A549 (cell line): Measurements from ENCODE around the gene NKAIN2.

Experiments used
- CTCF ChIP-seq: fragments of >200 bp; sonication (Bioruptor Twin); formaldehyde crosslinking; IDR thresholded peaks from 3 replicates; pipeline ENCODE4 v1.5.1; 2016
- REST ChIP-seq: fragments of 200-600 bp; sonication (generic); IDR thresholded peaks from 2 replicates; pipeline ENCODE4 v1.6.1; 2016; ENCODE audit warnings: antibody characterized with exemption, mild to moderate bottlenecking, moderate library complexity
- RFX5 ChIP-seq: fragments of 450-650 bp; IDR thresholded peaks from 2 replicates; pipeline ENCODE4 v1.7.1; 2014; ENCODE audit warnings: antibody characterized with exemption, mild to moderate bottlenecking, moderate library complexity

GRCh38 chr6:123994168-123994567 lies 190.5 kb downstream of the NKAIN2 start:
- TF ChIP-seq REST, result no peak
- TF ChIP-seq CTCF, result no peak
- no peak for TF ChIP-seq RFX5
